NCI-H187 (cell line): Measurements from ENCODE around the gene SIRT6.
A peak's percentile ranks its signal among the peaks of the same experiment; 100 is the strongest.
"Not testable (repeated sequence)": the region's sequence is repeated elsewhere in the genome, so short reads cannot be mapped to it uniquely, and the experiment has no call there.

Experiments used
- DNase-seq, 2 experiments: peaks; one replicate each; lab custom pipeline; 2025; lab: John Stamatoyannopoulos, UW

Gene SIRT6

GRCh38 chr19:4199699-4200293 is 17.4 kb upstream of the SIRT6 start:
- DNase-seq: no peak

GRCh38 chr19:4198467-4199126 is 16.2 kb upstream of the SIRT6 start:
- DNase-seq: no peak

- no peak for DNase-seq
Measured at GRCh38 chr19:4197625-4198466, 15.5 kb upstream of the SIRT6 start.

GRCh38 chr19:4197228-4197624 is 14.9 kb upstream of the SIRT6 start:
- no peak for DNase-seq

DNA sequence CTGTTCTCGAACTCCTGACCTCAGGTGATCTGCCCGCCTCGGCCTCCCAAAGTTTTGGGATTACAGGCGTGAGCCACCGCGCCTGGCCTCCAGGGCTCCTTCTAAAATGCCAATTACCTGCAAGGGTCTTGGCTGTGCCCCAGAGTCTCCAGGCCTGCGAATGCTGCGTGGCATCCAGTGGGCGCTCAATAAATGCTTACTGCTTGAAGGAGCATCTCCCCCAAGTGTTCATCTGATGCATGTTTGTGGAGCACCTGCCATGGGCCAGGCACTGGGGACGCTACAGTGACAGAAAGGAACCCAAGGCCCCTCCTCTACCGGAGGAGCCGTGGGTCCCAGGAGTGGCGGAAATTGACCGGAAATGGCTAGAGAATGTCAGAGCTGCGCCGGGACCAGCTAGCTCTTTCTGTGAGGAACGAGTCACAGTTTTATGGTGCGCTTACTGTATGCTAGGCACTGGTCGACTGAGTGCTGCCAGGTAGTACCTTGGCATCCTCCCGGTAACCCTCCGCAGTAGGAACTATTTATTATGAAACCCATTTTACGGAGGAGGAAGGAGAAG is 14.3 kb upstream of the SIRT6 start:
- DNase-seq: no peak

GRCh38 chr19:4196009-4196408 is 13.6 kb upstream of the SIRT6 start:
- DNase-seq: no peak

- no peak for DNase-seq
Measured at GRCh38 chr19:4194353-4194752, 12.0 kb upstream of the SIRT6 start.

- DNase-seq: not testable (repeated sequence)
Measured at GRCh38 chr19:4192537-4192936, 10.2 kb upstream of the SIRT6 start.

DNA sequence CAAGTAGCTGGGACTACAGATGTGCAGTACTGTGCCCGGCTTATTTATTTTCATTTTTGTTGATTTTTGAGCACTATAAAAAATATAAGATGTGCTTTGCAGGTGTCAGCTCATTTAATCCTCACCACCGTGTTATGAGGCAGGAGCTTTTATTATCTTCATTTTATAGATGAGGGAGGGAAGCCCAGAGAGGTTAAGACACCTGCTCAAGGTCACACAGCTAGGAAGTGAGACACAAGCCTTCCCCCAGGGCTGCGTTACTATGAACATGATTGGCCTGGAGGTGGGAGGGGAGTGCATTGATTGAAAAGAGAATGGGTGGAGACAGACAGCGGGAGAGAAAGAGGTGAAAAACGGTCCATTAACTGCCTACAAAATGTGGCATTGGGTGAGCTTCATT is 7.3 kb upstream of the SIRT6 start:
- no peak for DNase-seq

GRCh38 chr19:4187313-4188122 is 5.2 kb upstream of the SIRT6 start:
- no peak for DNase-seq

GRCh38 chr19:4186087-4186993 is 4.0 kb upstream of the SIRT6 start:
- DNase-seq: peak; percentile 39 to 64

DNA sequence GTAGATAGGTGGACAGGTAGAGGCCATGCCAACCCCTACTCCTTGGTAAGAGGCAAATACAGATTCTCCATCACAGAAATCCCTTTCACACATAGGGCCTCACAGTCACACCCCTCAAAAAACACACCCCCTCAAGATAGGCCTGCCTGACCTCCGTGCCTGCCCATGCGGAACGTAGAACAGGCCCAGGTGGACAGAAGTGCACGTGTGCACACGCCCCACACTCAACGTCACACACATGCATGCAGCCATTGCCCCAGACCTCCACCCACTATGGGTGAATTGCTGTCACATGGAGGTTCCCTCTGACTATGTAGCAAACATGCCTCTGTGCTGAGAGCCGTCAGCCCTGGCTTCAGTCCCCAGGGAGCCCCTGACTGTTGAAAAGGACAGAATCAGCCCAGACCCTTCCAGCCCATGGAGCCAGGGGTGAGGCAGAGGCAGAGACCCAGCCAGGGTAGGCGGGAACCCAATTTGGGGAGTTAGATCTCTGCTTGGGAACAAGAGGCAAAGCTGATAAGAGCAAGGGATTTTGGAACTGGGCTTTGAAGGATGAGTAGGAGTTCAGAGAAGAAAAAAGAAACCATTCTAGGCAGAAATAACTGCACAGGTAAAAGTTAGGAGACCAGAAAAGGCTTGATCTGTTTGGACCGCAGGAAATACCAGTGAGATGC is 3.2 kb upstream of the SIRT6 start:
- no peak for DNase-seq

GRCh38 chr19:4184718-4185352 is 2.5 kb upstream of the SIRT6 start:
- DNase-seq: no peak

GRCh38 chr19:4183967-4184717 is 1.8 kb upstream of the SIRT6 start:
- DNase-seq: peak; percentile 89

DNA sequence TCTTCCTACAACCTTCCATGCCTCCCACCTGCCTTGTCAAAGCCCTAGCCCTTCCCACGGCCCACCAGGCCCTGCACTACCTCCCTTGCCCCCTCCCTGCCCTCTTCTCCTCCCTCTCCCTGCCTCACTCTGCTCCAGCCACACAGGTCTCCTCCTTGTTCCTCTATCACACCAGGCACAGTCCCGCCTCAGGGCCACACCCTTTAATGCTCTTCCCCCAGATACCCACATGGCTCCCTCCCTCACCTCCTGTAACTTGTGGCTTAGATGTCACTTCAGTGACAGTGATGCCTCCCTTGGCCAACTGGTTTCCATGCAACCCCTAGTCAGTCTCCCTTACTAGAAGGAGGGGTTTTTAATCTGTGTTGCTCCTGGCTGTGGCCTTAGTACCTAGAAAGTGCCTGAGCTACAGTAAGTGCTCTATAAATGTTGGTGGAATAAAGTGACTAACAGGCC is 1.3 kb downstream of the SIRT6 start:
- DNase-seq: no peak

DNA sequence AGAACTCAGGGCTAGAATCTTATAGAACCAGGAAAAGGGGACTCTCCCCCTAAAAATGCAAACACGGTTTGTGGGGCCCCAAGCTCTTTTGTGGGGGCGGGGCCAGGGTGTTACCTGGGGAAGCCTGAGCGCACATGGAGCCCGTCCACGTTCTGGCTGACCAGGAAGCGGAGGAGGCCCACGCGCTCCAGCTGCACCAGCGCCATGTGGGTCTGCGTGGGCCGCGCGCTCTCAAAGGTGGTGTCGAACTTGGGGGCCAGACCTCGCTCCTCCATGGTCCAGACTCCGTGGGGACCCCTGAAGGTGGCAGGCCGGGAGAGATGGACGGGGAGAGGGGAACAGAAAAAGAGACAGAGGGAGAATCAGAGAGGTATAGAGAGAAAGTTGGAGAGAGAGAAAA is 3.4 kb downstream of the SIRT6 start:
- DNase-seq: no peak

DNA sequence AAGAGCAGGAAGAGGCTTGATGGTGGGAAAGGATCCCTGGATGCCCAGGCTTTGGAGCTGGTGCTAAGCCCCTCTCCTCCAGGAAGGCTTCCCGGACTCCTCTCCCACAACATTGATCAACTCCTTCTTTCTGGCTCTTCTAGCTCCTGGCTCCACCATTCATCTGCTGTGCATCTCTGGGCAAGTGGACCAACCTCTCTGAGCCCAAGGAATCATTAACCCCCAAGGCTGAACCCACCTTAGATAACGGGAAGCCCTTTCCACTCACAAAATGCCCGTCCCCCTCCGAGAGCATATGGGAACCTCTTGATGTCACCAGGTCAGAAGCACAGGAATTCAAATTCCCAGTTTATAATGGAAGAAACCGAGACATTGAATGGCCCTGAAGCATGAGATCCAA is 5.2 kb downstream of the SIRT6 start:
- DNase-seq: no peak

GRCh38 chr19:4175669-4175931 is 6.8 kb downstream of the SIRT6 start:
- no peak for DNase-seq
